ENCODE data around the gene TMEM14B.
"Not testable (repeated sequence)": the region's sequence is repeated elsewhere in the genome, so short reads cannot be mapped to it uniquely, and the experiment has no call there.

The TMEM14B gene

GRCh38 chr6:10747251-10747972 is at the start of gene TMEM14B:
TSS of gene TMEM14B (plus strand) at chr6:10747805. CDS start at chr6:10749246, 1,441 bp downstream.
- peak within 1 kb of the TSS; percentile 85 for H3K27ac ChIP-seq (ENCODE audit: low read depth, low read length)
- no peaks in the 10 kb centered on the region for H3K27me3 ChIP-seq (ENCODE audit: control insufficient read depth in 5 of 5, insufficient read depth in 4 of 5, low read length in 5 of 5)
- peak within 1 kb of the TSS; percentile 74 to 92 (median 90) for H3K9ac ChIP-seq (ENCODE audit: low read length in 5 of 5)
- peaks cover 10 to 35% (median 31%) of the 10 kb centered on the region in 5 donors for H3K4me1 ChIP-seq (ENCODE audit: control insufficient read depth in 5 of 5, insufficient read depth in 5 of 5, low read length in 5 of 5)
- peak within 1 kb of the TSS; percentile 74 to 95 (median 87) for H3K4me3 ChIP-seq (ENCODE audit: low read depth in 1 of 5, low read length in 5 of 5)
- peaks cover 5 to 21% (median 14%) of the 10 kb centered on the region in 5 donors for H3K36me3 ChIP-seq (ENCODE audit: control insufficient read depth in 5 of 5, insufficient read depth in 5 of 5, low read length in 5 of 5)
- H3K9me3 ChIP-seq (ENCODE audit: control insufficient read depth in 5 of 5, low read length in 5 of 5): no peaks in the 10 kb centered on the region

GRCh38 chr6:10713962-10714361 is 33.6 kb upstream of the TMEM14B start:
- H3K36me3 ChIP-seq (ENCODE audit: control insufficient read depth in 5 of 5, insufficient read depth in 5 of 5, low read length in 5 of 5): peaks cover 8 to 13% (median 10%) of the 10 kb centered on the region in 5 donors
- H3K9me3 ChIP-seq (ENCODE audit: control insufficient read depth in 5 of 5, low read length in 5 of 5): peaks cover 0 to 3% (median 0%) of the 10 kb centered on the region in 5 donors
- H3K27me3 ChIP-seq (ENCODE audit: control insufficient read depth in 5 of 5, insufficient read depth in 4 of 5, low read length in 5 of 5): no peaks in the 10 kb centered on the region
- H3K27ac ChIP-seq (ENCODE audit: low read depth, low read length): no peak overlapping the region
- H3K4me3 ChIP-seq (ENCODE audit: low read depth in 1 of 5, low read length in 5 of 5): no peak overlapping the region
- no peak overlapping the region for H3K9ac ChIP-seq (ENCODE audit: low read length in 5 of 5)
- no peaks in the 10 kb centered on the region for H3K4me1 ChIP-seq (ENCODE audit: control insufficient read depth in 5 of 5, insufficient read depth in 5 of 5, low read length in 5 of 5)

- Histone ChIP-seq H3K4me1 (ENCODE audit: control insufficient read depth in 5 of 5, insufficient read depth in 5 of 5, low read length in 5 of 5) (peaks cover 4 to 31% (median 25%) of the 10 kb centered on the region in 5 donors), H3K9ac (ENCODE audit: low read length in 5 of 5) (peak overlapping the region in 1 of 5 donors; percentile 50), H3K27me3 (ENCODE audit: control insufficient read depth in 5 of 5, insufficient read depth in 4 of 5, low read length in 5 of 5) (no peaks in the 10 kb centered on the region), H3K27ac (ENCODE audit: low read depth, low read length) (no peak overlapping the region), H3K36me3 (ENCODE audit: control insufficient read depth in 5 of 5, insufficient read depth in 5 of 5, low read length in 5 of 5) (no peaks in the 10 kb centered on the region), H3K9me3 (ENCODE audit: control insufficient read depth in 5 of 5, low read length in 5 of 5) (peaks cover 0 to 3% (median 0%) of the 10 kb centered on the region in 5 donors), H3K4me3 (ENCODE audit: low read depth in 1 of 5, low read length in 5 of 5) (peak overlapping the region; percentile 2 to 81 (median 68))
These were observed 28.2 kb upstream of the TMEM14B start for GRCh38 chr6:10719296-10719963.

GRCh38 chr6:10719964-10720264 is 27.7 kb upstream of the TMEM14B start:
- peak overlapping the region; percentile 2 to 81 (median 68) for H3K4me3 ChIP-seq (ENCODE audit: low read depth in 1 of 5, low read length in 5 of 5)

GRCh38 chr6:10720265-10720959 is 27.2 kb upstream of the TMEM14B start:
- Histone ChIP-seq H3K27me3 (ENCODE audit: control insufficient read depth in 5 of 5, insufficient read depth in 4 of 5, low read length in 5 of 5) (no peaks in the 10 kb centered on the region), H3K27ac (ENCODE audit: low read depth, low read length) (peak overlapping the region; percentile 30), H3K9me3 (ENCODE audit: control insufficient read depth in 5 of 5, low read length in 5 of 5) (peaks cover 0 to 3% (median 0%) of the 10 kb centered on the region in 5 donors), H3K4me3 (ENCODE audit: low read depth in 1 of 5, low read length in 5 of 5) (peak overlapping the region; percentile 54 to 81 (median 68)), H3K9ac (ENCODE audit: low read length in 5 of 5) (peak overlapping the region in 4 of 5 donors; percentile 49 to 59 (median 54)), H3K4me1 (ENCODE audit: control insufficient read depth in 5 of 5, insufficient read depth in 5 of 5, low read length in 5 of 5) (peaks cover 4 to 40% (median 33%) of the 10 kb centered on the region in 5 donors), H3K36me3 (ENCODE audit: control insufficient read depth in 5 of 5, insufficient read depth in 5 of 5, low read length in 5 of 5) (peaks cover 0 to 8% (median 0%) of the 10 kb centered on the region in 5 donors)

More at GRCh38 chr6:10719964-10720264, 27.7 kb upstream of the TMEM14B start:
- H3K4me1 ChIP-seq (ENCODE audit: control insufficient read depth in 5 of 5, insufficient read depth in 5 of 5, low read length in 5 of 5): peaks cover 4 to 36% (median 30%) of the 10 kb centered on the region in 5 donors
- H3K27me3 ChIP-seq (ENCODE audit: control insufficient read depth in 5 of 5, insufficient read depth in 4 of 5, low read length in 5 of 5): no peaks in the 10 kb centered on the region
- peaks cover 0 to 4% (median 0%) of the 10 kb centered on the region in 5 donors for H3K36me3 ChIP-seq (ENCODE audit: control insufficient read depth in 5 of 5, insufficient read depth in 5 of 5, low read length in 5 of 5)
- H3K9ac ChIP-seq (ENCODE audit: low read length in 5 of 5): peak overlapping the region in 4 of 5 donors; percentile 49 to 59 (median 54)
- peak overlapping the region; percentile 30 for H3K27ac ChIP-seq (ENCODE audit: low read depth, low read length)
- H3K9me3 ChIP-seq (ENCODE audit: control insufficient read depth in 5 of 5, low read length in 5 of 5): peaks cover 0 to 3% (median 0%) of the 10 kb centered on the region in 5 donors

- H3K27me3 ChIP-seq (ENCODE audit: control insufficient read depth in 5 of 5, insufficient read depth in 4 of 5, low read length in 5 of 5); H3K9me3 ChIP-seq (ENCODE audit: control insufficient read depth in 5 of 5, low read length in 5 of 5): not testable (repeated sequence)
- H3K9ac ChIP-seq (ENCODE audit: low read length in 5 of 5): peak overlapping the region in 2 of 5 donors; percentile 41 to 50
- peak overlapping the region; percentile 22 to 81 (median 68) for H3K4me3 ChIP-seq (ENCODE audit: low read depth in 1 of 5, low read length in 5 of 5)
- peak overlapping the region; percentile 30 for H3K27ac ChIP-seq (ENCODE audit: low read depth, low read length)
- H3K4me1 ChIP-seq (ENCODE audit: control insufficient read depth in 5 of 5, insufficient read depth in 5 of 5, low read length in 5 of 5): peaks cover 4 to 40% (median 33%) of the 10 kb centered on the region in 5 donors
- H3K36me3 ChIP-seq (ENCODE audit: control insufficient read depth in 5 of 5, insufficient read depth in 5 of 5, low read length in 5 of 5): peaks cover 0 to 16% (median 6%) of the 10 kb centered on the region in 5 donors
These were observed 26.4 kb upstream of the TMEM14B start for GRCh38 chr6:10720960-10721849.

- H3K9me3 ChIP-seq (ENCODE audit: control insufficient read depth in 5 of 5, low read length in 5 of 5): peaks cover 0 to 3% (median 0%) of the 10 kb centered on the region in 5 donors
- peak overlapping the region; percentile 90 for H3K27ac ChIP-seq (ENCODE audit: low read depth, low read length)
- peak overlapping the region; percentile 48 to 94 (median 74) for H3K9ac ChIP-seq (ENCODE audit: low read length in 5 of 5)
- H3K4me1 ChIP-seq (ENCODE audit: control insufficient read depth in 5 of 5, insufficient read depth in 5 of 5, low read length in 5 of 5): peaks cover 4 to 40% (median 33%) of the 10 kb centered on the region in 5 donors
- no peaks in the 10 kb centered on the region for H3K27me3 ChIP-seq (ENCODE audit: control insufficient read depth in 5 of 5, insufficient read depth in 4 of 5, low read length in 5 of 5)
- peaks cover 0 to 23% (median 8%) of the 10 kb centered on the region in 5 donors for H3K36me3 ChIP-seq (ENCODE audit: control insufficient read depth in 5 of 5, insufficient read depth in 5 of 5, low read length in 5 of 5)
- H3K4me3 ChIP-seq (ENCODE audit: low read depth in 1 of 5, low read length in 5 of 5): peak overlapping the region; percentile 74 to 93 (median 84)
These were observed 25.6 kb upstream of the TMEM14B start for GRCh38 chr6:10721850-10722569.

GRCh38 chr6:10722570-10722819 is 25.1 kb upstream of the TMEM14B start:
- H3K9ac ChIP-seq (ENCODE audit: low read length in 5 of 5): peak overlapping the region; percentile 48 to 94 (median 74)
- peak overlapping the region; percentile 74 to 93 (median 84) for H3K4me3 ChIP-seq (ENCODE audit: low read depth in 1 of 5, low read length in 5 of 5)
- peaks cover 4 to 40% (median 33%) of the 10 kb centered on the region in 5 donors for H3K4me1 ChIP-seq (ENCODE audit: control insufficient read depth in 5 of 5, insufficient read depth in 5 of 5, low read length in 5 of 5)
- peak overlapping the region; percentile 90 for H3K27ac ChIP-seq (ENCODE audit: low read depth, low read length)
- peaks cover 0 to 3% (median 0%) of the 10 kb centered on the region in 5 donors for H3K9me3 ChIP-seq (ENCODE audit: control insufficient read depth in 5 of 5, low read length in 5 of 5)
- H3K27me3 ChIP-seq (ENCODE audit: control insufficient read depth in 5 of 5, insufficient read depth in 4 of 5, low read length in 5 of 5): no peaks in the 10 kb centered on the region
- peaks cover 0 to 23% (median 8%) of the 10 kb centered on the region in 5 donors for H3K36me3 ChIP-seq (ENCODE audit: control insufficient read depth in 5 of 5, insufficient read depth in 5 of 5, low read length in 5 of 5)

Measured in subcutaneous abdominal adipose tissue (tissue), 5 donors.